ENCODE measurements around the gene DNAJC1. TPM values are rescaled to one million over a fixed set of nuclear protein-coding genes. Genes with fewer than 3 reads are reported as not detected.
"Not testable (repeated sequence)": the region's sequence is repeated elsewhere in the genome, so short reads cannot be mapped to it uniquely, and the experiment has no call there.

DNAJC1 gene
- total and polyA plus RNA-seq, 2 donors (not counting 3 experiments of a cell fraction or from before 2014, with no cell fraction given): 11.2 to 19.7 TPM

- Histone ChIP-seq H3K27me3 (ENCODE audit: control insufficient read depth in 2 of 2, insufficient read depth in 2 of 2, low read length in 2 of 2) (no peaks in the 10 kb centered on the region), H3K79me2 (ENCODE audit: control insufficient read depth, insufficient read depth, low read length) (no peaks in the 10 kb centered on the region), H3K36me3 (ENCODE audit: control insufficient read depth in 2 of 2, extremely low read depth in 1 of 2, insufficient read depth in 2 of 2, low read length in 2 of 2) (no peaks in the 10 kb centered on the region), H3K4me3 (replicated peaks in 1 of 3; ENCODE audit: insufficient read depth in 1 of 3, low read depth in 1 of 3, low read length in 3 of 3) (no peak overlapping the region), H4K20me1 (replicated peaks; ENCODE audit: control insufficient read depth, extremely low read depth, insufficient read depth, low read length) (no peaks in the 10 kb centered on the region), H3K4me2 (ENCODE audit: insufficient read depth, low read length) (no peak overlapping the region), H3K9ac (replicated peaks; ENCODE audit: extremely low read depth, insufficient read depth, low read length) (no peak overlapping the region), H3K4me1 (ENCODE audit: control insufficient read depth, extremely low read depth, insufficient read depth, low read length) (no peaks in the 10 kb centered on the region), H2AFZ (ENCODE audit: low read depth, low read length) (no peak overlapping the region), H3K9me1 (replicated peaks; ENCODE audit: control insufficient read depth, extremely low read depth, insufficient read depth, low read length) (no peaks in the 10 kb centered on the region), H3K9me3 (replicated peaks; ENCODE audit: control insufficient read depth, insufficient read depth, low read length) (no peaks in the 10 kb centered on the region), H3K27ac (ENCODE audit: insufficient read depth, low read depth, low read length) (no peak overlapping the region)
- FAIRE-seq: no peak
- no TSS peak for BruUV-seq (replicated peaks)
- ChIA-PET POLR2A (no interaction called here), CTCF (no interaction called here)
- dilution Hi-C loops (cut with MboI; ENCODE audit: extremely low pct_ligation_motif_present, low sequenced_read_pairs): no loop called here
- TF ChIP-seq POLR2AphosphoS5 (IDR thresholded peaks at IDR 0.05; ENCODE audit: insufficient read depth, low read depth, low read length) (no peak), JUN (IDR thresholded peaks at IDR 0.05; ENCODE audit: borderline replicate concordance, insufficient read depth, insufficient read length, low read depth) (no peak), MYC (IDR thresholded peaks at IDR 0.05; ENCODE audit: low read depth, low read length) (no peak), POLR2A (IDR thresholded peaks at IDR 0.05; ENCODE audit: low read depth, low read length) (no peak)
- intact Hi-C loops (cut with micrococcal nuclease): no loop called here
- no peak for DNase-seq (ENCODE audit: low read depth, low spot score)
Measured at GRCh38 chr10:21870849-21871248, 132.7 kb downstream of the DNAJC1 start.

- BruUV-seq (replicated peaks); H3K4me3 ChIP-seq (replicated peaks in 1 of 3; ENCODE audit: insufficient read depth in 1 of 3, low read depth in 1 of 3, low read length in 3 of 3); H3K27me3 ChIP-seq (ENCODE audit: control insufficient read depth in 2 of 2, insufficient read depth in 2 of 2, low read length in 2 of 2); H4K20me1 ChIP-seq (replicated peaks; ENCODE audit: control insufficient read depth, extremely low read depth, insufficient read depth, low read length); CTCF ChIA-PET; H3K4me1 ChIP-seq (ENCODE audit: control insufficient read depth, extremely low read depth, insufficient read depth, low read length); POLR2A ChIA-PET; DNase-seq (ENCODE audit: low read depth, low spot score); H3K79me2 ChIP-seq (ENCODE audit: control insufficient read depth, insufficient read depth, low read length); dilution Hi-C loops (cut with MboI; ENCODE audit: extremely low pct_ligation_motif_present, low sequenced_read_pairs); H3K27ac ChIP-seq (ENCODE audit: insufficient read depth, low read depth, low read length); H3K9me3 ChIP-seq (replicated peaks; ENCODE audit: control insufficient read depth, insufficient read depth, low read length); intact Hi-C loops (cut with micrococcal nuclease); H3K36me3 ChIP-seq (ENCODE audit: control insufficient read depth in 2 of 2, extremely low read depth in 1 of 2, insufficient read depth in 2 of 2, low read length in 2 of 2); H3K9me1 ChIP-seq (replicated peaks; ENCODE audit: control insufficient read depth, extremely low read depth, insufficient read depth, low read length); FAIRE-seq; H2AFZ ChIP-seq (ENCODE audit: low read depth, low read length); H3K9ac ChIP-seq (replicated peaks; ENCODE audit: extremely low read depth, insufficient read depth, low read length); H3K4me2 ChIP-seq (ENCODE audit: insufficient read depth, low read length): not testable (repeated sequence)
Measured at GRCh38 chr10:21869087-21869486, 134.4 kb downstream of the DNAJC1 start.

Measured in endothelial cell of umbilical vein (primary cell).